CD14-positive monocyte (primary cell): Measurements from ENCODE around the gene PRKCA. TPM values are rescaled to one million over a fixed set of nuclear protein-coding genes. Genes with fewer than 3 reads are reported as not detected.
A peak's percentile ranks its signal among the peaks of the same experiment; 100 is the strongest.

Experiments used
- DNase-seq, 3 donors: peaks; one replicate each; pipeline ENCODE4 v3.0.0-alpha.2; 2011 to 2022
- H2AFZ ChIP-seq: 2 replicates; pipeline ENCODE4 v1.6.0; 2012; ENCODE audit warnings: mild to moderate bottlenecking, low read depth, low read length, inconsistent platforms; ENCODE audit not compliant: insufficient read depth, poor library complexity, severe bottlenecking
- H3K27ac ChIP-seq, 2 donors: 1 replicate in 1 of 2; 2 replicates in 1 of 2; pipeline ENCODE4 v1.5.1; 2012 to 2013; ENCODE audit warnings: low read length in 2 of 2, control low read depth in 1 of 2, inconsistent platforms in 1 of 2, low read depth in 1 of 2, mild to moderate bottlenecking in 1 of 2
- H3K27me3 ChIP-seq, 2 donors: one replicate each; pipeline versions ENCODE4 v1.6.0 to v1.6.1; 2011 to 2013; ENCODE audit warnings: low read length in 2 of 2; ENCODE audit not compliant: control insufficient read depth in 2 of 2, insufficient read depth in 2 of 2
- H3K36me3 ChIP-seq, 2 donors: replicated peaks in 1 of 2; 1 replicate in 1 of 2; 2 replicates in 1 of 2; pipeline versions ENCODE4 v1.5.1 to v1.6.1; 2012 to 2013; ENCODE audit warnings: low read length in 2 of 2, control low read depth in 1 of 2, inconsistent platforms in 1 of 2, mild to moderate bottlenecking in 1 of 2; ENCODE audit not compliant: insufficient read depth in 2 of 2, control insufficient read depth in 1 of 2
- H3K4me1 ChIP-seq, 2 donors: 1 replicate in 1 of 2; 2 replicates in 1 of 2; pipeline versions ENCODE4 v1.5.1 to v1.6.1; 2012 to 2013; ENCODE audit warnings: low read length in 2 of 2, control low read depth in 1 of 2, inconsistent platforms in 1 of 2, mild to moderate bottlenecking in 1 of 2, moderate library complexity in 1 of 2; ENCODE audit not compliant: insufficient read depth in 2 of 2, control insufficient read depth in 1 of 2
- H3K4me2 ChIP-seq: replicated peaks from 2 replicates; pipeline ENCODE3; 2012; ENCODE audit warnings: low read length, moderate library complexity, mild to moderate bottlenecking; ENCODE audit not compliant: poor library complexity, severe bottlenecking; ENCODE audit errors: extremely low read depth
- H3K4me3 ChIP-seq, 3 experiments: fragments of 200-600 bp in 1 of 3; sonication (generic) in 1 of 3; replicated peaks in 1 of 3; 1 replicate in 2 of 3; 2 replicates in 1 of 3; pipeline ENCODE4 v1.5.1; 2011 to 2013; ENCODE audit warnings: low read length in 3 of 3, mild to moderate bottlenecking in 3 of 3, control low read depth in 2 of 3, low read depth in 2 of 3, inconsistent platforms in 1 of 3, moderate library complexity in 1 of 3
- H3K79me2 ChIP-seq: 2 replicates; pipeline ENCODE4 v1.6.0; 2012; ENCODE audit warnings: mild to moderate bottlenecking, control low read depth, inconsistent platforms, low read length, moderate library complexity; ENCODE audit not compliant: insufficient read depth
- H3K9ac ChIP-seq: 2 replicates; pipeline ENCODE4 v1.6.0; 2017; ENCODE audit warnings: low read length, mild to moderate bottlenecking; ENCODE audit not compliant: insufficient read depth, poor library complexity, severe bottlenecking
- H3K9me3 ChIP-seq, 2 donors: replicated peaks in 1 of 2; 1 replicate in 1 of 2; 2 replicates in 1 of 2; pipeline versions ENCODE4 v1.5.1 to v1.6.1; 2012 to 2013; ENCODE audit warnings: low read length in 2 of 2, control low read depth in 1 of 2; ENCODE audit not compliant: control insufficient read depth in 1 of 2, insufficient read depth in 1 of 2
- H4K20me1 ChIP-seq: 2 replicates; pipeline ENCODE4 v1.6.0; 2012; ENCODE audit warnings: mild to moderate bottlenecking, low read length, control low read depth, moderate library complexity; ENCODE audit not compliant: insufficient read depth
- H3K27ac Mint-ChIP-seq, 7 donors: one replicate each; pipeline ENCODE4 v1.8.0; 2020; ENCODE audit warnings: mild to moderate bottlenecking in 7 of 7, mixed read lengths in 7 of 7, moderate library complexity in 6 of 7, inconsistent platforms in 2 of 7
- H3K27me3 Mint-ChIP-seq, 3 donors: one replicate each; pipeline ENCODE4 v1.8.0; 2021 to 2022; ENCODE audit warnings: low read depth in 3 of 3, mild to moderate bottlenecking in 3 of 3, mixed read lengths in 3 of 3, moderate library complexity in 3 of 3, inconsistent platforms in 1 of 3
- H3K36me3 Mint-ChIP-seq, 2 donors: one replicate each; pipeline ENCODE4 v1.8.0; 2020; ENCODE audit warnings: mixed read lengths in 2 of 2, inconsistent platforms in 1 of 2, mild to moderate bottlenecking in 1 of 2
- H3K4me1 Mint-ChIP-seq: one replicate; pipeline ENCODE4 v1.8.0; 2020; ENCODE audit warnings: mild to moderate bottlenecking, mixed read lengths
- H3K4me3 Mint-ChIP-seq, 2 donors: one replicate each; pipeline ENCODE4 v1.8.0; 2020; ENCODE audit warnings: mild to moderate bottlenecking in 2 of 2, mixed read lengths in 2 of 2, moderate library complexity in 1 of 2
- H3K9me3 Mint-ChIP-seq, 7 donors: one replicate each; pipeline ENCODE4 v1.8.0; 2020 to 2022; ENCODE audit warnings: mixed read lengths in 7 of 7, mild to moderate bottlenecking in 6 of 7, moderate library complexity in 6 of 7, inconsistent platforms in 2 of 7
- WGBS: methylation state at CpG from one replicate; pipeline ENCODE4 v1.1.5; 2013; ENCODE audit warnings: missing lambda C conversion rate; ENCODE audit not compliant: insufficient coverage; 5-methylcytosine and 5-hydroxymethylcytosine counted together
- intact Hi-C, 2 donors: fragments of 100-400 bp; cut with micrococcal nuclease; formaldehyde crosslinking; loops; one replicate each; pipeline versions ENCODE4 v1.15.0 to v1.15.1; 2023
- polyA plus RNA-seq, 3 donors: library from polyadenylated mRNA; depleted of rRNA in 1 of 3; unstranded in 2 of 3; stranded (reverse) in 1 of 3; fragments of 300-500 nt in 2 of 3; fragments of >200 nt in 1 of 3; fragmentation: Illumina TruSeq in 2 of 3; gene quantifications; 1 replicate in 2 of 3; 2 replicates in 1 of 3; pipeline ENCODE4 v1.2.3, GENCODE V29; 2012 to 2021
- TF ChIP-seq, protein P1 (sequence below): fragments of 200-600 bp; IDR thresholded peaks from one replicate; pipeline ENCODE4 v1.8.0; 2022; ENCODE audit warnings: antibody characterized with exemption, mild to moderate bottlenecking

The PRKCA gene
- polyA plus RNA-seq, 3 donors, result 0.22 to 7.1 (median 0.30) TPM

DNA sequence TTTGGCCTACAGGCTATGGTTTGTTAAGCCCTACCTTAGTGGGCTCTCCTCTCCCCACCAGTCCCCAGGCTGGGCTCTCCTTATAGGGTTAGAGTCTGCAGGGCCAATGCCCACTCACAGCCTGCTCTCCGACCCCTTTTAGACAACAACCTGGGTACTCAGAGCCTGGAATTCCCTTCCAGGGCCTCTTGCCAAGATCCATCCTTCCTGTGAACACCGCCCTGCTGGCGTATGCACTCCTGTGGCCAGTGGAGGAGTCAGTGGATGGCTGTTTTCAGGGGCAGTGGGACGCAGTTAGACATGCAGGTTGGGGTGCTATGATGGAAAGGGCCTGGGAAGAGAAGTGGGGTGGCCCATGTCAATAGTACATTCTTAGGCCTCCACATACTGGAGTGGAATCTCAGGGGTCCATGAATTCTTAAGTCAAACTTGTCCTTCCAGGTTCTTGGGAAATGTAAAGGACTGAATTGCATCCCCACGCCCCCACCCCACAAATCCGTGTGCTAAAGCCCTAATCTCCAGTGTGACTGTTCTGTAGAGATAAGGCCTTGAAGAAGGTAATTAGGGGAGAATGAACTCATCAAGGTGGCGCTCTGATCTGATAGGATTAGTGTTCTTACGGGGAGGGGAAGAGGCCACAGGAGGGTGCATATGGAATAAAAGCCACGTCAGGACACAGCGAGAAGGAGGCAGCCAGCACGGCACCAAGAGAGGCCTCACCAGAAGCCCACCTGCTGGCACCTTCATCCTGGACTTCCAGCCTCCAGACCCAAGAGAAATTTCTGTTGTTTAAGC is 450.9 kb downstream of the PRKCA start:
- H3K4me1 ChIP-seq, result no peaks in the 10 kb centered on the region
- no peak for DNase-seq
- H3K4me3 ChIP-seq, result no peak overlapping the region
- TF ChIP-seq, protein P1, sequence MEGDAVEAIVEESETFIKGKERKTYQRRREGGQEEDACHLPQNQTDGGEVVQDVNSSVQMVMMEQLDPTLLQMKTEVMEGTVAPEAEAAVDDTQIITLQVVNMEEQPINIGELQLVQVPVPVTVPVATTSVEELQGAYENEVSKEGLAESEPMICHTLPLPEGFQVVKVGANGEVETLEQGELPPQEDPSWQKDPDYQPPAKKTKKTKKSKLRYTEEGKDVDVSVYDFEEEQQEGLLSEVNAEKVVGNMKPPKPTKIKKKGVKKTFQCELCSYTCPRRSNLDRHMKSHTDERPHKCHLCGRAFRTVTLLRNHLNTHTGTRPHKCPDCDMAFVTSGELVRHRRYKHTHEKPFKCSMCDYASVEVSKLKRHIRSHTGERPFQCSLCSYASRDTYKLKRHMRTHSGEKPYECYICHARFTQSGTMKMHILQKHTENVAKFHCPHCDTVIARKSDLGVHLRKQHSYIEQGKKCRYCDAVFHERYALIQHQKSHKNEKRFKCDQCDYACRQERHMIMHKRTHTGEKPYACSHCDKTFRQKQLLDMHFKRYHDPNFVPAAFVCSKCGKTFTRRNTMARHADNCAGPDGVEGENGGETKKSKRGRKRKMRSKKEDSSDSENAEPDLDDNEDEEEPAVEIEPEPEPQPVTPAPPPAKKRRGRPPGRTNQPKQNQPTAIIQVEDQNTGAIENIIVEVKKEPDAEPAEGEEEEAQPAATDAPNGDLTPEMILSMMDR, result no peak
- H3K79me2 ChIP-seq, result no peaks in the 10 kb centered on the region
- Mint-ChIP-seq H3K27ac (no peak overlapping the region), H3K4me3 (no peak overlapping the region), H3K27me3 (peaks cover 2 to 3% (median 2%) of the 10 kb centered on the region in 3 donors), H3K4me1 (no peaks in the 10 kb centered on the region), H3K36me3 (peaks cover 47 to 53% of the 10 kb centered on the region in 2 donors), H3K9me3 (peaks cover 0 to 3% (median 0%) of the 10 kb centered on the region in 7 donors)
- H3K36me3 ChIP-seq, result peaks cover 17 to 64% of the 10 kb centered on the region in 2 donors
- no peaks in the 10 kb centered on the region for H3K27me3 ChIP-seq
- intact Hi-C loops, result no loop called here
- H4K20me1 ChIP-seq, result no peaks in the 10 kb centered on the region
- H3K4me2 ChIP-seq, result no peak overlapping the region
- 97% methylated on average over 7 of the region's 11 CpGs for WGBS
- H2AFZ ChIP-seq, result no peak overlapping the region
- no peaks in the 10 kb centered on the region for H3K9me3 ChIP-seq
- H3K9ac ChIP-seq, result no peak overlapping the region
- no peak overlapping the region for H3K27ac ChIP-seq

GRCh38 chr17:66755101-66755943 is 452.9 kb downstream of the PRKCA start:
- no peaks in the 10 kb centered on the region for H3K9me3 ChIP-seq
- H3K4me1 ChIP-seq, result no peaks in the 10 kb centered on the region
- no peak overlapping the region for H3K27ac ChIP-seq
- Mint-ChIP-seq H3K27me3 (peaks cover 3 to 6% (median 4%) of the 10 kb centered on the region in 3 donors), H3K27ac (peak overlapping the region in 1 of 7 donors; percentile 39), H3K36me3 (peaks cover 37 to 42% of the 10 kb centered on the region in 2 donors), H3K4me1 (no peaks in the 10 kb centered on the region), H3K4me3 (no peak overlapping the region), H3K9me3 (peaks cover 0 to 3% (median 0%) of the 10 kb centered on the region in 7 donors)
- H3K27me3 ChIP-seq, result no peaks in the 10 kb centered on the region
- H3K36me3 ChIP-seq, result peaks cover 17 to 49% of the 10 kb centered on the region in 2 donors
- intact Hi-C loops, result no loop called here
- H3K9ac ChIP-seq, result no peak overlapping the region
- no peak overlapping the region for H3K4me3 ChIP-seq
- H4K20me1 ChIP-seq, result no peaks in the 10 kb centered on the region
- no peak overlapping the region for H3K4me2 ChIP-seq
- DNase-seq, result no peak
- no peaks in the 10 kb centered on the region for H3K79me2 ChIP-seq
- TF ChIP-seq, protein P1, result no peak
- no peak overlapping the region for H2AFZ ChIP-seq
- 100% methylated on average over 8 of the region's 18 CpGs for WGBS
